GM18951 (cell line): Measurements from ENCODE around the gene CAMK2D.
"Not testable (repeated sequence)": the region's sequence is repeated elsewhere in the genome, so short reads cannot be mapped to it uniquely, and the experiment has no call there.

Experiments used
- POLR2A ChIP-seq: IDR thresholded peaks from 4 replicates; pipeline ENCODE4 v1.6.1; 2011; ENCODE audit warnings: mild to moderate bottlenecking; ENCODE audit not compliant: insufficient read length, insufficient read depth; ENCODE audit errors: extremely low read depth
- in situ Hi-C: fragments of 300-500 bp; cut with MboI; formaldehyde crosslinking; loops from one replicate; pipeline ENCODE4 v1.12.0; 2022; ENCODE audit warnings: low sequenced_read_pairs, mixed read lengths, inconsistent platforms; ENCODE audit not compliant: unreplicated experiment

The CAMK2D gene

DNA sequence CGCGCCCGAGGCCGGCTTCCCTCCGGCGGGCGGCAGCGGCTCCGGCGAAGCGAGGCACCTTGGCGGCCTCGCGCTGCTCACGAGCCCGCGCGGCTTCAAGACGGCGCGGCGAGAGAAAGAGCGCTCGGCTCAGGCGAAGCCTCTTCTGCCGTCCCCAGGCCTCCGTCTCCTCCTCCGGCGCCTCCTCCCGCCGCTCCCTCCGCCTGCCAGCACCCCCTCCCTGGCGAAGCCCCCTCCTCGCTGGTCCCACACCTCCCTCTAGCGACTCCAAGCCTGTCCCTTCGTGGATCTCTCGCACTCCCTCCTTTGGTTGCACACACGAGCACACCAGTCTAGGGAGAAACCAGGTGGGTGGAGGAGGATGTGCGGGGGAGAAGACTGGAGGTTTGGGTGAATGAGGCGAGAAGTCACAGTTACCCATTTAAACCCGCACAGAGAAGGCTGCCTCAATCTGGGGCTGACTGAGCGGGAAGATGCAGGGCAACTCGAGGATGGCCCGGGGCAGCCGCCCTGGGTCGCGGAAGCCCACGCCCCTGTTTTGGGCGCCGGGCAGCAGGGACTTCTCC is at the start of gene CAMK2D:
Gene CAMK2D (minus strand): TSS at position 119 of the 566 bp plus-strand sequence. CDS start 670 bp downstream, outside the sequence.
- in situ Hi-C loops, result no loop called here
- no peak for TF ChIP-seq POLR2A

- no peak for TF ChIP-seq POLR2A
- in situ Hi-C loops, result no loop called here
Observed at GRCh38 chr4:113810906-113811305, 49.4 kb upstream of the CAMK2D start.

- in situ Hi-C loops, result no loop called here
- no peak for TF ChIP-seq POLR2A
Observed at GRCh38 chr4:113809311-113809710, 47.8 kb upstream of the CAMK2D start.

GRCh38 chr4:113806850-113807249 is 45.3 kb upstream of the CAMK2D start:
- no peak for TF ChIP-seq POLR2A

GRCh38 chr4:113801882-113802281 is 40.3 kb upstream of the CAMK2D start:
- TF ChIP-seq POLR2A, result no peak
- in situ Hi-C loops, result no loop called here

More at GRCh38 chr4:113806850-113807249, 45.3 kb upstream of the CAMK2D start:
- in situ Hi-C loops, result no loop called here

DNA sequence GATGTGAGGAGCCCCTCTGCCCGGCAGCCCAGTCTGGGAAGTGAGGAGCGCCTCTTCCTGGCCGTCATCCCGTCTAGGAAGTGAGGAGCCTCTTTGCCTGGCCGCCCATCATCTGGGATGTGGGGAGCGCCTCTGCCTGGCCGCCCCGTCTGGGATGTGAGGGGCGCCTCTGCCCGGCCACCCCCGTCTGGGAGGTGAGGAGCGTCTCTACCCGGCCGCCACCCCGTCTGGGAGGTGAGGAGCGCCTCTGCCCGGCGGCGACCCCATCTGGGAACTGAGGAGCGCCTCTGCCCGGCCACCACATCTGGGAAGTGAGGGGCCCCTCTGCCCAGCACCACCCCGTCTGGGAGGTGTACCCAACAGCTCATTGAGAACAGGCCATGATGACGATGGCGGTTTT is 34.8 kb upstream of the CAMK2D start:
- in situ Hi-C loops, result not testable (repeated sequence)

DNA sequence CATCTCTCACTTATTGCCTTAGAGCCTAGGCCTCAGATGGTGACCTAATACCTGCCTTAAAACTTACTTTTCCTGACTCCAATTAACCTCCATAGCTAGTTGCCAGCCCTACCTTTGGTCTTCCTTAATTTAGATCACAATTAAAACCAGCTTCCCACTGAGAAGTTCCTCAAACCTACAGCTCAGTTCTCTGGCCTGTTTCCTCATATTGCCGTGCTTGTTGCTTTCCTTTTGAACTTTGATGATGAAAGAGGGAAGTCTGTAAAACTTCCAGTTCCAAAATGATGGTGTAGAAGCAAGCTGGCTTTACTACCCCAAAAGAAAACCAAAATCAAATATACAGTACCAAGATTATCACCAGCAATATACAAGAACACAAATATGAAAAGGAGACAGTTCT is 28.9 kb upstream of the CAMK2D start:
- no peak for TF ChIP-seq POLR2A
- in situ Hi-C loops, result no loop called here

GRCh38 chr4:113788888-113789287 is 27.4 kb upstream of the CAMK2D start:
- TF ChIP-seq POLR2A, result no peak
- in situ Hi-C loops, result no loop called here

GRCh38 chr4:113785781-113786180 is 24.2 kb upstream of the CAMK2D start:
- TF ChIP-seq POLR2A, result no peak
- in situ Hi-C loops, result no loop called here

- in situ Hi-C loops, result no loop called here
- TF ChIP-seq POLR2A, result no peak
Observed at GRCh38 chr4:113784497-113785250, 23.1 kb upstream of the CAMK2D start.

GRCh38 chr4:113783701-113784100 is 22.2 kb upstream of the CAMK2D start:
- TF ChIP-seq POLR2A, result no peak
- in situ Hi-C loops, result no loop called here

GRCh38 chr4:113783289-113783688 is 21.8 kb upstream of the CAMK2D start:
- in situ Hi-C loops, result no loop called here
- TF ChIP-seq POLR2A, result no peak

- no peak for TF ChIP-seq POLR2A
- in situ Hi-C loops, result no loop called here
Observed at GRCh38 chr4:113781439-113782040, 20.0 kb upstream of the CAMK2D start.

DNA sequence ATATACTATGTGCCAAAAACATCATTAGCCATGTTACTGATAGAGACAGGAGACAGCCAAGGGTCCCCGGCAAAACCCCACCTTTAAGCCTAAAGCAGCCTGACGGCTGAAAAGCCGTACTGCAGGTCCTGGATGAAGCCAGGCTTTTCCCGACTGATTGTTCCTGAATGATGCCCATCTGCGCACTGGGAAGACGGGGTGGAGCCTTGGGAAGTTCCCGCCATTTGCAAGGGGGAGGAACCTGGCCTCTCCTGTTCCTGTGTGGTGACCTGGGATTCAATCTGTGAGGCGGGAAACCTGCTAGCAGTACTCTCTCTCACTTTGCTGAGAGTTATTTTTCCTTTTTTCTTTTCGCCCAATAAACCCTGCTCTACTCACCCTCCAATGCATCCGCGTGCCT is 15.1 kb upstream of the CAMK2D start:
- TF ChIP-seq POLR2A, result no peak
- in situ Hi-C loops, result no loop called here
